GM19193 (cell line): ENCODE results near the gene TPPP2.

ENCODE experiments used
- POLR2A ChIP-seq: IDR thresholded peaks from 4 replicates; pipeline ENCODE4 v1.6.1; 2011; ENCODE audit not compliant: insufficient read depth, insufficient read length; ENCODE audit errors: extremely low read depth

TPPP2 gene

DNA sequence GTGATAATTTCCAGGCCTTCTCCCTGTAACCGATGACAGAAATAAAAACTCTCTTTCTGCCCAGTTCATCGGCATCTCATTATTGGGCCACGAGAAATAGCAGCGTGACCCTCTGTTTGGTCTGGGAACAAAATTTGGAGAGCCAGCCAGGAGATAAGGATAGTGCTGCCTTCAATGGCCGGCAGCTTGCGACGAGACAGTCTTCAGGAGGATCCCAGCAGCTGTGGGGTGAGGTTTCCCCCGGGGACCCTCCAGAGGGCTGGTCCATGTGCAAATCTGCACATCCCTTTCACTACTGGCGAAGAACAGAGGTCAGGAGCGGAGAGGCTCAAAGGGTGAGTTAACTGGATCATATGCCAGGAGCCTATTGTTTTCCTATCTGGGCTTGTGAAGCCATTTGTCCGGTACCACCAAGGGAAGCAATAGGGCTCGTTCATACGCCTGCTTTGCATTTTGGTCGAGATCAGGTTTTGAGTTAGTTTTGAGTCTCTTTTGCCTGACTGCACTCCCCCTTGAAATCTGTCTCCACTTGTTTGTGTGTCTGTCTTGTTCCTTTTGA, 26.1 kb upstream of the TPPP2 start:
- TF ChIP-seq POLR2A = no peak

DNA sequence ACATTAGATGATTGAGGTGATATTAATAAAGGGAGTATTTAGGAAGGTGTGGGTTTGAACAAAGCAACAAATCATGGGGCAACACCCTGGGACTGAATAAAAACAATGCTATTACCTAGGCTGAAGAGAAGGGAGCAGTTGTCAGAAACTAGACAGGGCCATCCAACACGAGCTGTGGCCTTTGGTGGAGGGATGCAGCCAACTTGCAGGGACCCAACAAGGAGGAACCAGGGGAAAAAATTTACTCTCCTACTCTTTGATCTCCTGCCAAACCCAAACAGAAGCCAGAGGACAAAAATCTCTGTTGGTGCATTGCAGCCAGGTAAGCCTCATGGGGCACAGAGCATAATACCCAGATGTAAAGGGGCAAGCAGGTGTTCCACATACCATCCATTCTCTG, 18.9 kb upstream of the TPPP2 start:
- TF ChIP-seq POLR2A = no peak

DNA sequence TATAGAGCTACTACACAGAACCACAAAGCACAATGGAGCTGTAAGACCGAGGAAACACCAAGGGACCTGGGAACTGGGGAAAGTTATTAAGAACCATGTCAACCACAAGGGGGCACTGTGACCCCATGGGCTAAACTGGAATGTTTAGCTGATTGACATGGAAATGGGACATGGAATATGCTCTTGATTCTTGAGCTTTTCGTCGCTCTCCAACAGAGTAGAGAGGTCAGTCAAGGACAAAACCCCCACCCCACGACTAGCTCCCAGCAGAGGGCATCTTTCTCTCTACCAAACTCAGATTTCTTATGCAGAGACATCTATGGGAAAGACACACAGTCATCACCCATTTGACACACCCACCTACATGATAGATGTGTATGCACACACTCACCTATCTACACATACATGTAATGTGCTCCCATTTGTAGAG, 15.2 kb upstream of the TPPP2 start:
- TF ChIP-seq POLR2A = no peak

DNA sequence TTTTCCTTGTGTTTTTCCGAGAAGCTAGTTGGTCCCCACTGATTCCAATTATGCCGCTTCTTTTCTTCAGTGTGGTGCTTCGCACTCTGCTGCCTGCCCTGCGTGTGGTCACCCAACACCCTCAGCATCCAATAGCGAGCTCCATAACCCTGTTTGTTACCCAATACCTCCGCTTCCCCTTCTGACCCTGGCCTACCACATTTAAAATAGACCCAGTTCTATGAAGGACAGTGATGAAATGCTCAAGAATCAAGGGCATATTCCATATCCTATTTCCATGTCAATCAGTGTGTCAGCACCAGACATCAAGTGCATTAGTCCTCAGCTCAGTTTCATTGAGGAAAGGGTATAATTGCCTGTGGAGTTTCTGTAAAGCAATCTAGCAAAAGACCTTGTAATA, 14.7 kb upstream of the TPPP2 start:
- no peak for TF ChIP-seq POLR2A

DNA sequence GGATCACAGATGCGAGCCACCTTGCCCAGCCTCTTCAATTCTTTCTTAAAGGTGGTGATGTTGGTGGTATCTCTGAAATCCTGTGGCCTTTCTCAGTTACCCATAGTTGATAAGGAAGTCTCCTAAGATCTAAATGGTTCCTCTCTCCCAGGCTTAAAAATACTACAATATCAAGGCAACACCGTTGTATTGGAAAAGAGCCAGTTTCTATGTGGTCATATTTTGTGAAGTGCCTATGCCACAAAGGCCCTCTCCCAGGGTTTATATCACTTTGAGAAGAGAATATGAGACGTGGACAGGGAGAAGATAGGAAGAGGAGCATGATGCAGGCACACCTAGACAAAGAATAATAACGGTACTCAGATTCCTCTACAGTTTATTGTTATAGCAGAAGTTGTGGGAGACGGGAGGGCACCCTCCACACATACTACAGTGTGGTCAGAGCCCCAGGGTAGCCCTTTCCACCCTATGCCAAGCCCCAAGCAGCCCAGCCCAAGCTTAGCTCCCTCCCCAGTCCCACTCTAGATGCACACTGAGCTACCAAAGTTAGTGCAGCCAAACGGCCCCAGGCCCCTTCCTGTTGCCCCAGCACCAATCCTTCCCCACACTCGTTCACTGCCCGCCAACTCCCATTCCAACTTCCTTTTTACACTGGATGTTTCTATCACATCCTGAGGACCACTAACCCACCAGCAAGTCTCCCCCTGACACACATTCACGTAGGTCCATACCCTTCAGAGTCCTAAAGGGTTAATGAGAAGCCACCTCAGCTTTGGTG, 13.4 kb upstream of the TPPP2 start:
- no peak for TF ChIP-seq POLR2A

DNA sequence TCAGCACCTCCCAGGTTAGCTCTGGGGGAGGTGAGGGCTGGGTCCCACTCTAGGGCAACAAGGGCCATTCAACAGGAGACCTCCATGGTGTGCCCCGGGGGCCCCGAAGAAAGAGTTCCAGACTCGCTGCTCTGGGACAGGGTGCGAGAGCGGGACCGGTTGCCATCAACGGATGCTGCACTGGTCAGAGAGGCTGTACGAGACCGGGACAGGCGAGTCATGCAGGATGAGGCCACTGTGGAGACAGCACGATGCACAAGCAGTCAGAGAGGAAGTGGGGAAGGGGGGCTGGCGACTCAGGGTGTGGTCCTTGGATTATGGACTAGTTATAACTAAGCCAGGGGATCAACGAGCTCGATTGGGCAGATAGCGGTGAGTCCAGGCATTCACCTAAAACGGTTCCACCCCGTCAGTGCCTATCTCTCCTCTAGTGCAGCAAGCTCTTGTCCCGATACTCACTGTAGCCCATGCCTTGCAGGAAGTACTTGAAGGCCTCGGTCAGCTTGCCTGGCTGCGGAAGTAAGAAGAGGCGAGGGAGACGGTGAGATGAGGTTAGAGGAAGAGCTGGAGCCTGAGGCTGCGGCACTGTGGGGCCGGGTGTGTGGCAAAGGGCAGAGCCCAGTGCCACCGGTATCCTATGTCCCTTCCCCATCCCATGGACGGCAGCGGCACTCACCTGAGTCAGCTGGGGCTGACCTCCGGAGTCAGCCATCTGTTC, 12.3 kb upstream of the TPPP2 start:
- no peak for TF ChIP-seq POLR2A

DNA sequence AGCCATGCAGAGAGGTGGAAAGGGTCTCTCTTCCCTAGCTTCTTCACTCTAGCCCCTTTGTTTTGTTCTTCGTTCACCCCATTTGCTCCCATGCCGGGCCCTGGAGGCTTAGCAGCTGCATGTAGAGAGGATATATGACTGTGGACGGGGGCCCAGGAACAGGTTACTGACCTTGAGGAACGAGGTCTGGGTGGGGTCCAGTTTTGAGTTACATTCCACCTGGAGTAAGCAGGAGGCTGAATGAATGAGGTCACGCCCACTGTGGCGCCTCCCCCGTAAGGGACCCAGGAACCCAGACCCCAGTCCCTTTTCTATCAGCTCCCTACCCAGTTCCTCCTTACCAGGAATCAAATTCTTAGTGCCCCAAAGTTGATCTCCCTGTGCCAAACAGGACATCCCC, 11.7 kb upstream of the TPPP2 start:
- TF ChIP-seq POLR2A = no peak

DNA sequence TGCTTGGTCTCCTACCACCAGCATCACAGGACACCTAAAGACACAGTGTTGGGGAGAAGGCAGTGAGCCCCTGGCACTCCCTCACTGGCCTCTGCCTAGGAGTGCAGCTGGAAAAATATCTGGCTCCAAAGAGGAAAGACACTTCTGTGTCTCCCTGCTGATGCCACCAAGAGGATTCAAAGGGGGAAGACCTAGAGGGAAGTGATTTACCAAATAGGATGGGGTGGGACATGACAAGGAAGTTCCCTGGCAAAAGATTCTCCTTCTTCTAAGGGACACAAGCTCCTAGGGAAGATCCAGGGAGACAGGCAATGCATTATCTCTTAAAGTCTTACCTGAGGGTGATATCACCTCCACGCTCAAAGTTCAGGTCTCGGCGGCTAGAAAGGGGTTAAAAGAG, 11.2 kb upstream of the TPPP2 start:
- no peak for TF ChIP-seq POLR2A

DNA sequence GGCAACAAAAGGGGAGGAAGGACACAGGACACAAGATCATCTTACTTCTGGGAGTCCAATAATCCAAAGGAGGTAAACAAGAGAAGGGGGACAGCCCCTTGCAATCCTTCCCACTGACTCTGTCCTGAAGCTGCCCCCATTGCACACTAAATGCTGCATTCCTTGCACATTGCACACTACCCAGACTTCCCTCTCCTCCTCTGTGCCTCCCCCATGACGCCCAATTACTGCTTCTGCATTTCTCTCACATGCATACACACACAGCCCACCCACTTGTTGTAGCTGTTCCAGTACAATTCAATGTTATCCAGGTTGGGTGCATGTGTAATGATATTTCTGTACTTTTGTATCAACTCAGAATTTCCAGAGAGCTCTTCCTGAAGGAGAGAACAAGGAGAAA, 10.7 kb upstream of the TPPP2 start:
- no peak for TF ChIP-seq POLR2A

DNA sequence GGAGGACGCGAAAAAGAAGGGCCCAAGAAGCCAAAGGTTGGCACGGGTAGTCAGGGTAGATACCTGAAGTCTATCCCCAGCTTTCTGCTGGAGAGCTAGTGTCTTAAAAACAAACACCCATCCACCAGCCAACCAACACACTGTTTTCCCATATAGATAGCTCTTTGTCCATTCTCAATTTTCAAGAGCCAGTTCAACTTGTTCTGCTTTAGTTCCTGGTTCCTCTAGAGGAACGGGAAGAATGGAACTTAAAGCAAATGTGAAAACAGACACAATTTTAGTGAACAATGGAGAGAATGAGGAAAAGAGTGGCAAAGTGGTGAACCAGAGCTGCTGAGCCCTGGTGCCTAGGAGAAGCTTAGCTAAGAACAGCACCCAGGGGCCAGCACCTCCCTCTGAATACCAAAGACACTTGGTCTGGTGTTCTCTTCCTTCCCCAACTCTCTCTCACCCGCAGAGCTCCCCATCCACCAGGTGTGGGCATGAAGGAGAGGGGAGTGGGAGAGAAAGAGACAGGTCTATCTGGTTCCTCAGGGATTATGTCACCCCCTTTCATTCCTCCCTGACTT, 9.0 kb upstream of the TPPP2 start:
- TF ChIP-seq POLR2A = no peak

DNA sequence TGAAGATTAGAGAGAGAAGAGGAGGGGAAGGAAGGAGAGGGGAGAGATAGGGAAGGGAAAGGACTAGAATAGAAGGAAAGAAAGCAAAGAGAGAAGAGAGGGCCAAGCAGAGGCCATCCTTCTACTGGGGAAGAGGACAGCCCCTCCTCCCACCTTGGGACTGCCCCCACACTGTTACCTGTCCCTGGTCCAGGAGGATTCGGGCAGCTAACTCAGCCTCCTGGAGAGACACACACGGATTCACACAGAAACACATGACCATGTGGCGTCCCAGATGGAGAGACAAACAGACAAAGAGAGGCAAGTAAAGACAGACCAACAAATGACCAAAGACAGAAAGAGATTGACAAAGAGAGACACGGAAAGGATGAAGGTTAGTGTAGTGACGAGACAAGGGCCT, 7.3 kb upstream of the TPPP2 start:
- TF ChIP-seq POLR2A = no peak

DNA sequence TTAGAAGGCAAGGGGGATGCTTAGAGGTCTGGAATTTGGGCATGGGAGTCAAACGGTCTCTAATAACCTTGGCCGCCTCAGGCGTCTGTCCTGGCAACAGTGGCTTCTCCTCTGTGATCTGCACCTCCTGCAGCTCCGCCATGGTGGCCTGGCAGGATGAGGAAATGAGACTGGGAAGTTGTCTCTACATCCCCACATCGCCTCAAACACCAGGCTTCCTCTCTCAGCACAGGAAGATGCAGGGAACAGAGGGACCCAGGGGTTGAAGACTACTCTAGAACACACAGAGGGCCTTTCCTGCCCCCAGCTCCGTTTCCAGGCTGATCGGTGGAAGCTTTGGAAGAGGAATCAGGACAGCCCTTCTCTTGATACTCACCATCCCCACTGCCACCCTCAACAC, 6.8 kb upstream of the TPPP2 start:
- TF ChIP-seq POLR2A = no peak

DNA sequence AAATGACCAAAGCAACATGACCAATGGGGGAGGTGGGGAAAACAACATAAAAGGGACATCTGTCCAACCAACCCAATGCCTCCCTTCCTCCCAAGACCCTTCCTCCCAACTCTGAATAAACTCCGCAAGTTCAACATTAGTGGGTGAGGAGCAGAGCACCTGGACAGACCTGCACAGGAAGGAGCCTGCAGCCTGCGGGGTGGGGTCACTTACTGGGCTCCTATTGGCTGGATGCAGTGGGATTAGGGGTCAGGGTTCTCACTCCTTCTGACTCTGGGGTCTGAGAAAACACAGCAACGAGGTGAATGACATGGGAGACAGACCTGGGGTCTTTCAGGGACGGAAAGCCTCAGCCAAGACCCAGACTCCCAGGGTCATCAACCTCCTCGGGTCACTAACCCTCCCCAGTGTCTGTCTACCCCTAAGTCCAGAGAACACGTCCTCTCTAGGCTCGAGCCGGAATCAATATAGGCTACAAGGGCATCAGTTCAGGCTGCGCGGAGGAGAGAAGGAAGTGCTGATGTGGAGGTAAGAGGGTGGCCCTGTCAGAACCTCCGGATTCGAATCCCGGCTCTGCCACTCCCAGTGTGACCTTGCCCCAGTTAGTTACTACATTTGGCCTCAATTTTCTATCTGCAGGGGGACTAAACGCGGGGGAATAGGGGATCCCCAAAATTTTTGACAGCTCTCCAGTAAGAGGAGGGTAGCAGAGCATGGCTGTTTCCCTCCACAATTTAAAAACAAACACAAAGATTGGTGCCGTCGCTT, 6.0 kb upstream of the TPPP2 start:
- TF ChIP-seq POLR2A = no peak

DNA sequence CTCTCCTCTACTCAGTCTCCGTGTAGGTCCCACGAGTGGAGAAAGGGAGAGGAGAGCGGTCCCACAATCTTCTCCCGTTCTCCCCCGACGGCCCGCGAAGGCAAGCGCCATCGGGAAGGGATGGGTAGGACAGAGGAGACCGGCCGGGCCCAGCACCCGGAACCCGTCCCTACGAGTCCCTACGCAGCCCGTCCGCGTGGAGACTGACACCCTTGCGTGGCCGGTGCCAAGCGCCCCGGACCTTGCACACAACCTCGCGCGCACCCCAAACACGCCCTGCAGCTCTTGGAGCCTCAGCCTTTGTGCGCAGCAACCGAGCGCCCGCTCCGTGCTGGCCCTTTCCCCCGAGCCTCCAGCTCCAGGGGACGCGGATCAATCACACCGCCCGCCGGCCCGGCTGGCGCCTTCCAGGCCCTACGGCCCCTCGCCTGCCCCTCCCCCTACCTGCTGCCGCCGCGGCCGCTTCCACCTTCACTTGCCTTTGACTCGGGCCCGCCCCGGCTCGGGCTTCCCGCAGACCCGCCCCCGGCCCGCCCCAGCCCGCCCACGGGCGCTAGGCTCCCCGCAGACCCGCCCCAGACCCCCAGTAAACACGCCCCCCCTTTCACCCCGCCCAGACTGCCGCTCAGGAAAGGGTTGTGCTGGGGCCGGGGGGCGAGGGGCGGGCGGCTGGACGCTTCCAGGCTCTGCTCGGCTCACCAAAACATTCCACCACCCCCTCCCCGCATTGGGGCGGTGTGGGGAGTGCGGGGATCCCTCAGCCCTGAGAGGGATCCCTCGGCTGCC, 5.2 kb upstream of the TPPP2 start, which contains the start of gene NDRG2:
Gene NDRG2, minus strand, starts transcription at position 477 of the 786 bp plus-strand sequence. CDS start 1,746 bp downstream, outside the sequence.
- no peak for TF ChIP-seq POLR2A

DNA sequence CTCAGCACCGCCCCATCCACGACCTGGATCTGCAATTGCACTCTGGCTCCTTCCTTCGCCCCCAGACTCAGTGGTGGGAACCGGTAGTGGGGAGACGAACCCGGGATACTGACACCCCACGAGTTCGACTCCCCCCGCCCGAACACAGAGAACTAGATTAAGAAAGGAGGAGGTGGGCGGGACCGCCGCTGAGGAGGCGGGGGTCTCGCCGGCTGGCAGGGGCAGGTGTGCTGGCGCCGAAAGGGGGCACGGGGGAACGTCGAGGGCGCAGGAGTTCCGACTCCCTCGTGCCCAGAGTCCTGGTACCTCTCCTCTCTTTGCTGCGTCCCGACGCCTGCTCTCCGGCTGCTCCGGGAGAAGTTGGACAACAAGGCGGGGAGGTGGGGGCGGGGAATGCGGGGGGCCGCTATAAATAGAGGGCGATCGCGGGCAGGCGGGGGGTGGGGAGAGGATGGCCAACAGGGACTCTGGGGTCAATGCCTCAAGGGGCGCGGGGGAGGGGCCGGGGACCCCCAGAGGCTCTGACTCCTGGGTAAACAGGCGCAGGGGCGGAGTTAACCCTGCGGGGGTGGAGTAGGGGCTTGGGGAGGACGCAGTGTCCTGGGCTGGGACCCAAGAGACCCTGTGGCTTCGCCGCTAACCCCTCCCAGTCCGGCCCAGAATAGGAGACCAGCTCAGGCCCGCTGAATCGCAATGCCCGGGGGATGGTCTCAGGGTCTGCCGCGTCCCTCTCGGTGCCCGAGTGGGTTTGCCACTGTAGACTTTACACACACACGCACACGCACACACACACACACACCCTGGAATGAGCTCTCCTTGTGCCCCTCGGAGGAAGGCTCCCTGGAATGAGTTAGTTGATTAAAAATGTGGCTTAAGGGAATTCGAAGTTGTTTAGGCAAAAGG, 4.4 kb upstream of the TPPP2 start:
- no peak for TF ChIP-seq POLR2A
